Tibial nerve (tissue), 3 donors: ENCODE results near the gene SLC24A3.

Experiments
- CTCF ChIP-seq, 5 experiments: fragments of 200-600 bp in 3 of 5; fragments of 450-650 bp in 2 of 5; sonication (generic) in 3 of 5; IDR thresholded peaks; one replicate each; pipeline ENCODE4 v1.5.1; 2016 to 2019; ENCODE audit warnings: antibody characterized with exemption in 5 of 5, mild to moderate bottlenecking in 3 of 5, moderate library complexity in 2 of 5
- POLR2A ChIP-seq, 2 donors: fragments of 450-650 bp; IDR thresholded peaks; one replicate each; pipeline ENCODE4 v1.6.1; 2017; ENCODE audit warnings: antibody characterized with exemption in 2 of 2, mild to moderate bottlenecking in 2 of 2, moderate library complexity in 2 of 2

GRCh38 chr20:19473216-19473921, 260.9 kb downstream of the SLC24A3 start:
- no peak for TF ChIP-seq CTCF (IDR thresholded peaks at IDR 0.05)
- no peak for TF ChIP-seq POLR2A (IDR thresholded peaks at IDR 0.05)
